NCI-H2107 treated with DMSO at 0.1 percent for 48 hours (cell line): ENCODE measurements around the gene ZMYND8.
"Not testable (repeated sequence)": the region's sequence is repeated elsewhere in the genome, so short reads cannot be mapped to it uniquely, and the experiment has no call there.

Experiments used
- DNase-seq: peaks from one replicate; lab custom pipeline; 2025; ENCODE audit not compliant: unreplicated experiment; lab: John Stamatoyannopoulos, UW

The ZMYND8 gene

GRCh38 chr20:47253872-47254271 lies 102.6 kb downstream of the ZMYND8 start:
- no peak for DNase-seq

- DNase-seq: no peak
Measured at GRCh38 chr20:47252879-47253307, 103.6 kb downstream of the ZMYND8 start.

GRCh38 chr20:47251154-47252020 lies 105.1 kb downstream of the ZMYND8 start:
- DNase-seq: no peak

- DNase-seq: no peak
Measured at GRCh38 chr20:47250360-47250759, 106.1 kb downstream of the ZMYND8 start.

GRCh38 chr20:47249913-47250312 lies 106.6 kb downstream of the ZMYND8 start:
- no peak for DNase-seq

GRCh38 chr20:47248448-47248966 lies 108.0 kb downstream of the ZMYND8 start:
- DNase-seq: no peak

- no peak for DNase-seq
Measured at GRCh38 chr20:47247972-47248371, 108.5 kb downstream of the ZMYND8 start.

GRCh38 chr20:47246061-47246777 lies 110.3 kb downstream of the ZMYND8 start:
- no peak for DNase-seq

- DNase-seq: not testable (repeated sequence)
Measured at GRCh38 chr20:47245166-47245565, 111.3 kb downstream of the ZMYND8 start.

GRCh38 chr20:47244451-47244850 lies 112.0 kb downstream of the ZMYND8 start:
- no peak for DNase-seq

GRCh38 chr20:47243532-47244305 lies 112.8 kb downstream of the ZMYND8 start:
- DNase-seq: peak; percentile 3

GRCh38 chr20:47243003-47243402 lies 113.5 kb downstream of the ZMYND8 start:
- no peak for DNase-seq

GRCh38 chr20:47241345-47241781 lies 115.1 kb downstream of the ZMYND8 start:
- no peak for DNase-seq

GRCh38 chr20:47240096-47240495 lies 116.4 kb downstream of the ZMYND8 start:
- not testable (repeated sequence) for DNase-seq

GRCh38 chr20:47239719-47240067 lies 116.8 kb downstream of the ZMYND8 start:
- no peak for DNase-seq

GRCh38 chr20:47238780-47239718 lies 117.5 kb downstream of the ZMYND8 start:
- no peak for DNase-seq

GRCh38 chr20:47237715-47238114 lies 118.8 kb downstream of the ZMYND8 start:
- DNase-seq: no peak

GRCh38 chr20:47236639-47236900 lies 119.9 kb downstream of the ZMYND8 start:
- no peak for DNase-seq

GRCh38 chr20:47235853-47236638 lies 120.5 kb downstream of the ZMYND8 start:
- no peak for DNase-seq

GRCh38 chr20:47235111-47235510 lies 121.4 kb downstream of the ZMYND8 start:
- DNase-seq: no peak
